Retina (tissue), 1 donor: ENCODE results near the gene EPS8L3.
"Not testable (repeated sequence)": the region's sequence is repeated elsewhere in the genome, so short reads cannot be mapped to it uniquely, and the experiment has no call there.

Source experiments
- DNase-seq: peaks from one replicate; pipeline ENCODE4 v3.0.0-alpha.2; 2016

Gene EPS8L3

DNA sequence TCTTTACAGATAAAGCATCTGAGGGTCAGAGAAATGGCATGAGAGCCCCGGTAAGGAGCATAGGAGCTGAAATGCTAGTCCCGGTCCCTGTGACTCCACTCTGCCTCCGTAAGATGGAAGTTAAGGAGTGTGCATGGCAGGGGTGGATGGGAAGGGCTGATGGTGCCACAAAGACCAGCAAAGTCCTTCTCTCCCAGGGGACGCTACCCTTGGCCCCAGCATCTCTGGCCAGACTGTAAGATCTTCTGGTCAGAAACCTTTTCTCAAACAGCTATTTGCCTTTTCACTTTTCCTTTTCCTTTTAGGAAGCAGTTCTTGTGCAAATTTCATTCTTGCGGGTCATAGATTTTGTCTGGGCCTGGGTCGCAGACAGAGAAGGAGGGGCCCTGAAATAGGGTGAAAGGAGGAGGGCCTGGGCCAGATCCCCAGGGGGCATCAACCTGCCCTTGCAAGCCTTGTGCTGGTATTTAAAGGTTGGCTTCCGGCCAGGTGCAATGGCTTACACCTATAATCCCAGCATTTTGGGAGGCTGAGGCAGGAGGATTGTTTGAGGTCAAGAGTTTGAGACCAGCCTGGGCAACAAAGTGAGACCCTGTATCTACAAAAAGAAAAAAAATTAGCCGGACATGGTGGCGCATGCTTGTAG, 14.4 kb upstream of the EPS8L3 start:
- DNase-seq: no peak

DNA sequence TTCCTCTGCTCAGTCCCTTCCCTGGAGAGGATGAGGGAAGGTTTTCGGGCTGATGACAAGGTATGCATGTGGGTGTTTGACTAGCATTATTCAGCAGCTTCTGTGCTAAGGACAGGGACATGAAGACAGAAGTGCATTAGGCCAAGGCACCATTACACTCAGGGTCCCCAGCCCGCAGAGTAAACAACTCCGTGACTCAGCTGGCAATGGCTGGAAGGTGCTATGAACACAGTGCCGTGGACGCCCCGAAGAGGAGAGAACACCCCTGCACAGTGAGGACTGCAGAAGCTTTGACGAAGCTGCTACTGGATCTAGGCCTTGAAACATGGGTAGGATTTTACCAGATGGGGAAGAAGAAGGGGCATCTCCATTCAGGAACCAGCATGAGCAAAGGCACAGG, 13.7 kb upstream of the EPS8L3 start:
- DNase-seq: no peak

DNA sequence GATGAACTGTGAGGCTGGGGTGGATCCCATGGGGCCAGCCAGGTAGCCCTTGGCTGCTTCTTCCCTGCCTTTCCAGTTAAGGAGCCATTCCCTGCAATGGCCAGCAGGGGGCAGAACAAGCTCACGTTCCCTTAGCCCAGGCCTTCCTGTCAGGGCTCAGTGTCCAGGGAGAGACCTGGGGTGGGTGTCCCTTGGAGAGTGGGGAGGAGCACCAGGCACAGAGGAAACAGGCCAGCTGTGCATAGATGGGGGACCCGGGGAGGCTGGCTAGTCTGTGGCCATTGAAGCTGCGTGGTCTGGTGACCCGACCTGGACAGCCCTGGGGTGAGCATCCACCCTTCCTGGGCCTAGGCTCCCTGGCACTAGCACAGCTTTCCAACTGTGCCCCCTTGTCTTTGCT, 13.2 kb upstream of the EPS8L3 start:
- peak; percentile 88 for DNase-seq

DNA sequence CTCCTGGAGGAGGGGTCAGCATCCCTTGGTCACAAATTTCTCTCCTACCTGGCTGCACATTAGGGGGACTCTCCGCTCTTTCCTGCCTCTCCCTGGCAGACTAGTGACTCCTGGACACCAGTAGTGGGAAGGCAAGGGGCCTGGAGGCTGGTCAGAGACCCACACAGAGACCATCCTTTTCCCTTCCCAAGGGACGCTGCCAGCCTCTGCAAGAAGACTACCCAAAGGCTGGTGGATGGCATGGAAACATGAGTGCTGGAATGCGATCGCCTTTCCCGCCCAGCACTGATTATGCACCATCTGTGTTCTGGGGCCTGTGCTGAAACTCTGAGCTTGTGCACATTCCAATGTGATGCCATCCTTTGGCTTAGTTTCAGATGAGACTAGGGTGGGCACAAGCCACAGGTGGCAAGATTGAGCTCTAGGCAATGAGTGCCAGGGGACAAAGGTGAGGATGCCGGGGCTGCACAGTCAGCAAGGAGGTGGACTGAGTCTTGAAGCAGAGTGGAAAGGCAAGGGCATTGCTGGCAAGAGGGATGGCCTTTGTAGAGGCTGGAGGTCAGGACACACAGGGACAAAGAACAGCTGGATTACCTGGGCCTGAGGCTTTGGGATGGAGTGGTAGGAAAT, 12.6 kb upstream of the EPS8L3 start:
- DNase-seq: no peak

DNA sequence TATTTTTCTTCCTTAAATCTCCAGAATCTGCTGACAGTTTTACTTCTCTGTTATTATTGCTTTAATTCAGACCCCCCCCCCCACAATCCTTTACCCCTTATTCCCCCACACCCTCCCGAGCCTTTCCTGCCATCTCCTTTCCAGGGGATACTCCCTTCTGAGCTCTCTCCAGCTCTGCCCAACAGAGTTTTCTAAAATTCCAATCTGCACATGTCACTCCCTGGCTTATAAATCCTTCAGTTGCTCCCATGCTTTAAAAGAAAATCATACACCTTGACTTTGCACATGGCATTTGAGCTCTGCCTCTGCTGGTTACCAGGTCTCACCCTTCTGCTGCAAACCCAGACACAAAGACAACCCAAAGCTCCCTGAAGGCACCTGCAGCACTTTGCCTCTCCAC, 11.7 kb upstream of the EPS8L3 start:
- DNase-seq: no peak

DNA sequence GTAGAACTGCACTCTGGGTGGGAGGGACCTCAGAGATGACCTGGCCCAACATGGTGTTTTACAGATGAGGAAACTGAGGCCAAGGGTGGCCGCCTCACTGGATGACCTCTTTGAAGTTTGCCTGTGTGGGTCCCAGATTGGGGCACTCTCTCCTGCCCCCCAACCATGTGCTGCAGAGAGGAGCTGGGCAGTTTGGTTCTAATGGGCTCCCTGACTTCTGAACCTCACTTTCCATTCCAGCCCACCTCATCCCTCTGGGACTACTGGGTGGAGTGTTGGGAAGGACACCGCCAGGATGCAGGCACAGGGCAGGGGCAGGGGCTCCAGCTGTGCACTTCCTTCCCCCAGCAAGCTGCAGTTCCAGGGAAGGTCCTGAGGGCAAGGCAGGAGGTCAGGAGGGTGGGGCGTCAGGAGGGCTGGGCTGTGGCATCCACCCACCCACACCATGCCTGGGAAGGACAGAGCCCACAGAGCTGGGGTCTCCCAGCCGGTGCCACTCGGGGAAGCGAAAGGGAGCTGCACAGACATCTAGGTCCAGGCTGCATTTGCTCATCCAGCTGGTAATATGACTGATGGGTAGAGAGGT, 10.3 kb upstream of the EPS8L3 start:
- DNase-seq: no peak

DNA sequence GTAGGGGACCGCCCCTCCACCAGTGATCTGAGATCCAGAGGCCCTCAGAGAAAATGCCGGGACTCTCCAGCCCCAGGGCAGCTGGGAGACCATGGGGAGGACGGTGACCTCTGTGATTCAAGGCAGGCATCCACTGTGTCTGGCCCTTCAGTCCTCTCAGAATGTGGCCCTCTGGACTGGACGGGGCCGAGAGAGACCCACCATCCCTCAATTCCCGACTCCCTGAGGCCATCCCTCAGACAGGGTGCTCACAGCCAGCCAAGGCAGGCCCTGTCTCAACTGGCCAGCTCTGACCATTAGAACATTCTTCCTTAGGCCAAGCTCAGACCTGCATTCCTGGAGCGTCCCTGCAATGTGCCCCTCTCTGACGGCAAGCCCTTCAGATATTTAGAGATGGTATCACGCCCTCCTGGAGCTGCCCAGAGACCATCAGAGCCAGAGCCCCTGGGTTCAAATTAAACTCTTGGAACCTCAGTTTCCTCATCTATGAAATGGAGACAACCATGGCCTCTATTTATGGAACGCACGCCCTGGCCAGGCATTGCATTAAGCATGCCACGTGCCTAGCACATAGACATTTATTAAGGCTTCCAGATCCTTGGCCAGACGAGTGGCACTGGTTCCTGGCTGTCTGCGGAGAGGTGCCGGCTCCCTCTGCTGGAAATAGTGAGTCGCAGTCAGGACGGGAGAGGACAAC, 9.6 kb upstream of the EPS8L3 start:
- DNase-seq: peak; percentile 80

DNA sequence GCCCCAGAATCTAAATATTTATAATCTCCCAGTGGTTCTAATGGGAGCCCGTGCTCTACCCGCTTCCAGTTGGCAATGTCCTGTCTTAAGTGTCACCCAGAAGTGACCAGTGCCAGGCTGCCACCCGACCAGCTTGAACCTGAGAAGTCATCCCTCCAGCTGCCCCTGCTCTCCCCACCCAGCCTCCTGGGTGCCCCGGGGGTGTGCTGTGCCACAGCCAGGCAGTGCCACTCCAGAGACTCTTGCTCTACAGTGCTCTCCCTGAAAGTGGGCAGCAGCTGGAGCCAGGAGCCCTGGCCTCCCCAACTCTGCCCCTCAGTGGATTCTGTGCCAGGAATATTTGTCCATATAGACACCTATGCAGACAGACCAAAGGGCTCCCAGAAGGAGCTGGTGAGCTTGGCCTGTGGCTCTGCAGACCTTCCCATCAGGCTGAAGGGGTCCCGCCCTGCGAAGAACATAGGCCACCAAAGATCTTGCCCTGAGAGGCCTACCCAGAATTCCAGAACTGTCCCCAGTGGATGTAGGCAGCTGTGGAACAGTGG, 9.0 kb upstream of the EPS8L3 start:
- DNase-seq: no peak

DNA sequence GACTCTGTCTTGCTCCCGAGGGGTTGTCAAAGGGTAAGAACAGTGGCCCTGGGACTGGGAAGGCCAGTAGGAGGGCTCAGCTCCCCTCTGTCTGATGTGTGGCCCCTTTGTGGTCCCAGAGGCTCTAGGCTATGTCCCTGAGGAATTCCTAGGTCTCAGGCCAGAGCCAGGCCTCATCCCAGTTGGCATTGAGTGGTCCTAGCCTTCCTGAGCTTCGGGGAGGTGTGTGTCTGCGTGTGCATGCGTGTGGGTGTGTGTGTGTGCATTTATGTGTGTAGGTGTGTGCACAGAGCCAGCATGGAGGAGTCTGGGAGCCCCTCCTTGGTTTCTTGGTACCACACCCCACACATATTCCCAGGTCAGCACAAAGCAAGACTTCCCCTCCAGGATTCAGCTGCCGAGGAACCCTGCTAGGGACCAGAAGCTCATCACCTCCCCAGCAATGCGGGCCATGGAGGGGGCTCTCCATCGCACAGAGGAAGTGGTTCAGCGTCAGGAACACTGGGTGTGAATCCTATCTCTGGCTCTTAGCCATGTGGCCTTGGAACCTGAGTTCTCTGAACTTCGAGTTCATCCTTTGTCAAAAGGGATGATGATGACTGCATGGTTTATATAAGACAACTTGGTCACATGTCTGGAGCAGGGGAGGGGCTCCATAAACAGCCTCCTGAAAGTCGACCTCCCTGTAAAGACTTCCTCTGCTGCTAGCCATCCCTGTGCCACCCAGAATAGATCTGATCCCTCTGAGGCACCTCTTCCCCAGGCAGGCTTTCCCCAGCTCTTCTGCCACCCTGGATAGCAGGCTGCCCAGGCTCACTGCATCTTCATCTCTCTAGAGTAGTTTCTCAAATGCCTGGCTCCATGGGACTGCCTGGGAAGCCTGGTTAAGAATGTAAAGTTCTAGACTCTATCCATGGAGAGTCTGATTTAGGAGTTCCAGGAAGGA, 8.3 kb upstream of the EPS8L3 start:
- DNase-seq: no peak

DNA sequence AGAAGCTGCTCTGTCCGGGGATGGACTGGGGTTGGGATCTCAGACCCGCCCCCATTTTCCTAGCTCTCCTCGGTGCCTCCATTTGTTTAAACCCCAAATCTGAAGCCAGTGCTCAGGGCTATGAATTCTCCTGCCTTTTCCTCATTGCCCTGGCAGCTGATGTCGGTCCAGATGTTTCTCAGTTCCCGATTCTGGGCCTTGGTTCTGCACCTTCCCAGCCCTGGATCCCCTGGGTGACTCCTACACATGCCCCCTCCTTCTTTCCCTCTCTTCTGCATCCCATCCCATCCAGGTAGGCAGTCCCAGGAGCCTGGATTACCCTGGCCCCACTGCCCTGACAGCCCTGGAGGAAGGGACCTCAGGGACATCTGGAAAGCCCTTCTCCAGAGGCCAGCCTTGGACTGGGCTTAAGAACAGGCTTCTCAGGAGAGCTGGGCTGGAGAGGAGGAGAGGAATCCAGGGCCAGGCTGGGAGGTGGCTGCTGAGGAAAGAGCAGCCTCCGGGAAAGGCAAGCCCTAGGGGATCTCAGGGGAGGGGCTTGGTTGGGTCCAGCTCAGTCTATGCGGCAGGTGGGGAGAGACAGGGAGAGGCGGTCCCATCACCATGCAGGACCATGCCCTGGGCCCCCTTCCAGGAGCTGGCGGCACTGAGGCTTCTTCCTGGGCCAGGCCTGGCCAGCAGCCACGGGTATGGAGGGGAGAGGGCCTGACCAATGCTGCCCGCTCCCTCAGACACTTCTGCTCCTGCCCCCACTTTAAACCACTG, 6.8 kb upstream of the EPS8L3 start:
- DNase-seq: no peak

DNA sequence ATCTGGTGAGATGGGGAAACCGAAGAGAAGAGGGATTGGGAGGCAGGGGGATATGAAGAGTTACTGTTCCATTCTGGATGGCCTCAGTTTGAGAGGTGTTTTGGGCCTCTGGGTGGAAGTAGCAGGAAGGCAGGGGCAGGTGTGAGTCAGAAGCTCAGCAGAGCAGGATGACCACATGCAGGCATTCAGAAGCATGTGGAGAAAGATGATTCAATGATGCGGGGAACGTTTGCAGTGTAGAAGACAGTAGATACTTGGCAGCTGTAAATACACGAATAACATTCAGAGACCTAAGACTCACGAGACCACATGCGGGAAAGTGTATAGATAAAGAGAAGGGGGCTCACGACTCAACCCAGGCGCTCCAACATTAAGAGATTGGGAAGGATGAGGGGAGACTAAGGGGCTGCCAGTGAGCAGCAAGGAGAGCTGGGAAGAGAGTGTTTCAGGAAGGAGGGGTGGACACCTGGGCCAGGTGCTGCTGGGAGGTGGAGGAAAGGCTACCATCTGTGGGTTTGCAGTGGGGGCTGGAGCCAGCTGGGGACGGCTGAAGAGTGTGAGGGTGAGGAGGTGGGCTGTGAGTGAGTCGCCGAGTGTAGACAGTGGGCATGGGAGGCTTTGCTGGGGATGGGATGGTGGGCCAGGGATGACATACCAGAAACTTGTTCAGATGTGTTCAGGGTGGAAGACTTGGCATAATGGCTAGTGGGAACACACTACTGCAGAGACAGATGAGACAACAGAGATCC, 5.8 kb upstream of the EPS8L3 start:
- DNase-seq: no peak

DNA sequence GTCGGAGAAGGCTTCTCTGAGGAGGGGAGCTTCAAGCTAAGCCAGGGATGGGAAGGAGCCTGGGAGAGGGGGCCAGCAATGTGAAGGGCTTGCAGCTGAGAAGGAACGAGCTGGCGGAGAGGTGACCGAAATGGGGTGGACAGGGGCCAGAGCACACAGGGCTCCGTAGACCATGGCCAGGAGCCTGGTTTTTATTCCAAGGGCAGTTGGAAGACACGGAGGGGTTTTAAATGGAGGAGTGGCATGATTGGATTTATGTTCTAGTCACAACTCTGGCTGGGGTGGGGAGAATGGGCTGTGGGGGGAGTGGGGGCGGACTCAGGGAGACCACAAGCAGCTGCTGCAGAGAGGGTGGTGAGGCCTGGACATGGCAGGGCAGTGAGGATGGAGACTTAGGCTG, 5.1 kb upstream of the EPS8L3 start:
- DNase-seq: no peak

DNA sequence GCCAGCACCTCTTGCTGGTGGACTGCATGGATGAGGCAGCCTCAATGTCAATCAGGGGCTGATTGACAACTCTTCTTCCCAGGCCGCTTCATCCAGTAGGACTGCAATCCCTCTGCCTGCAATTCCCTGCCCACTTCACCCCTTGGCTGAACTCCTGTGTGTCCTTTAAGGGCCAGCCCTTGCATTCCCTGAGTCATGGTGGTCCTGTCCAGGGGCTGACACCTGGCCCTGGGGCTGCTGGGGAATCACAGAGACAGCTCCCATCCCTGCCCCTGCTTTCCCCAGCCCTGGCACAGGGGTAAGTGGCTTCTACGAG, 4.6 kb upstream of the EPS8L3 start:
- DNase-seq: no peak

DNA sequence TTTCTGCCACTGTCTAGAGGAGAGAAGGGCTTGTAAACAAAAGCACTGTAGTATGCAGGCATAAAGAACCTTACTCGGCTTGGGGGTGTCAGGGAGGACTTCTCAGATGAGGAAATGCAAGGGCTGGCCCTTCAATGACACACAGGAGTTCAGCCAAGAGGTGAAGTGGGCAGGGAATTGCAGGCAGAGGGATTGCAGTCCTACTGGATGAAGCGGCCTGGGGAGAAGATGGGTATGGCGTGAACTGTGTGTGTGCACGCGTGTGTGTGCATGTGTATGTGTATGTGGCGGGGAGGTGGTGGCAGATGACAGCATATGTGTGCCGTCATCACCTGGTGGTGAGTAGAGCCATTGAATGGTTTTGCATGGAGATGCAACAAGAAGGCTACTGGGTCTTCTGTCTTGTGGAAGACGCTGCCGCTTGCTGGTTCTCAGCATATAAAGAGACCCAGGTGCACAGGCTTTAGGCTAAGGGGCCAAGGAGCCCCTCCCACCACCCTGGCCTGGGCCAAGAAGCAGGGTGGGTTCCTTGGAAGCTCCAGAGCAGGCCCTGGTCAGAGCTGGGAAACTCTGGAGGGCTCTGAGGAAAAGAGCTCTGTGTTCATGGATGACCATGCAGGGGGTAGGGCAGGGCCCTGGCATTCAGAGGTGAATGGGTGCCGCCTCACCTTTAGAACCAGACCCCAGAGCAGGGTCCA, 4.1 kb upstream of the EPS8L3 start:
- no peak for DNase-seq

DNA sequence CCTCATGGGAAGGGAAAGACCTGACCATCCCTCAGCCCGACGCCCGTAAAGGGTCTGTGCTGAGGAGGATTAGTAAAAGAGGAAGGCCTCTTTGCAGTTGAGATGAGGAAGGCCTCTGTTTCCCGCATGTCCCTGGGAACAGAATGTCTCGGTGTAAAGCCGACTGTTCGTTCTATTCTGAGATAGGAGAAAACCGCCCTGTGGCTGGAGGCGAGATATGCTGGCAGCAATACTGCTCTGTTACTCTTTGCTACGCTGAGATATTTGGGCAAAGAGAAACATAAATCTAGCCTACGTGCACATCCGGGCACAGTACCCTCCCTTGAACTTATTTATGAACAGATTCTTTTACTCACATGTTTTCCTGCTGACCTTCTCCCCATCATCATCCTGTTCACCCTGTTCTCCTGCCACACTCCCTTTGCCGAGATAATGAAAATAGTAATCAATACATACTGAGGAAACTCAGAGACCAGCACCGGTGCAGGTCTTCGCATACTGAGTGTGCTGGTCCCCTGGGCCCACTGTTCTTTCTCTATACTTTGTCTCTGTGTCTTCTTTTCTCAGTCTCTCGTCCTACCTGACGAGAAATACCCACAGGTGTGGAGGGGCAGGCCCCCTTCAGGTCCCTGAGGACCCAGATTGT, 3.4 kb upstream of the EPS8L3 start:
- DNase-seq: not testable (repeated sequence)

DNA sequence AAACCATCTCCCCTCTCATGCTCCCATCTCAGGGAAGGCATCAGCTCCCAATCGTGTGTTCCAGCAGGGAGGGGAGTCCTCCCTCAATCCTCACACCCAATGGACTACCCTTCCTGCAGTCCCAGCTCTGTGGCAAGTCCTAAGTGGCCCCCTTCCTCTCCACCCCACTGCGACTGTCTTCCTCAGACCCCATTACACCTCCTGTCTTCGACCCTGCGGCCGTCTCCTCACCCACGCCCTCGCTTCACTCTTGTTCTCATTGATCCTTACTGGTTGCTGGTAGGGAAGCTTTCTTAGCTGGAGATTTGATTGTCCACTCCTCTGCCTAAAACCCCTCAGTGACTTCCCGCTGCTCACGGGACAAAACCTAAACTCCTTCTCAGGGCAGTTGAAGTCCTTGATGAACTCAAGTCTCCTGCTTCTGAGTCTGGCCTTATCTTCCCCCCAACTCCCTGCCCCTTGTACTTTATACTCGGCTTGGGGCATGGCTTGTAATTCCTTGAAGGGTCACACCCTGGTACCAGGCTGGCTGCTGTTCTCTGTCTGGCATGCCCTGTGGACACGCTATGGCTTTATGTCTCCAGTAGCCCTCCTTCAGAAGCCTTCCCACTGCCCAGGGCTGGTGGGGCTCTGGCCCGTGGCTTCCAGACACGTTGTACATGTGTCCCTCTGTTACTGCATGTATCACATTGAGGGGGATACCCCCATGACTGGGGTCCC, 2.3 kb upstream of the EPS8L3 start:
- no peak for DNase-seq

DNA sequence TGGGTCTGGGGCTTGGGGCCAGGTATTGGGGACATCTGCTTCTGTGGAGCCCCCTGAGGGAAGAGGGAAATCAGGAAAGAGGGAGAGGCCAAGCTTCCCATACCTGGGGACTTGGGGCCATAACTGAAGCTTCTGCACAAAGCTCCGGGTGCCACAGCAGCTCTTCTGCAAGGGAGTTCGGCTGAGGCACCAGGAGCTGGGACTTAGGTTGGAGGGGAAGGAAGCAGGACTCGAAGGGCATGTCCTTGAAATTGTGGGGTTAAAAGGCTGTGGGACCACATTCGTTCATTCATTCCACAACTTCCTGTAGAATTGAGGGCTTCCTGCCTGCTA, 1.7 kb upstream of the EPS8L3 start:
- DNase-seq: no peak

DNA sequence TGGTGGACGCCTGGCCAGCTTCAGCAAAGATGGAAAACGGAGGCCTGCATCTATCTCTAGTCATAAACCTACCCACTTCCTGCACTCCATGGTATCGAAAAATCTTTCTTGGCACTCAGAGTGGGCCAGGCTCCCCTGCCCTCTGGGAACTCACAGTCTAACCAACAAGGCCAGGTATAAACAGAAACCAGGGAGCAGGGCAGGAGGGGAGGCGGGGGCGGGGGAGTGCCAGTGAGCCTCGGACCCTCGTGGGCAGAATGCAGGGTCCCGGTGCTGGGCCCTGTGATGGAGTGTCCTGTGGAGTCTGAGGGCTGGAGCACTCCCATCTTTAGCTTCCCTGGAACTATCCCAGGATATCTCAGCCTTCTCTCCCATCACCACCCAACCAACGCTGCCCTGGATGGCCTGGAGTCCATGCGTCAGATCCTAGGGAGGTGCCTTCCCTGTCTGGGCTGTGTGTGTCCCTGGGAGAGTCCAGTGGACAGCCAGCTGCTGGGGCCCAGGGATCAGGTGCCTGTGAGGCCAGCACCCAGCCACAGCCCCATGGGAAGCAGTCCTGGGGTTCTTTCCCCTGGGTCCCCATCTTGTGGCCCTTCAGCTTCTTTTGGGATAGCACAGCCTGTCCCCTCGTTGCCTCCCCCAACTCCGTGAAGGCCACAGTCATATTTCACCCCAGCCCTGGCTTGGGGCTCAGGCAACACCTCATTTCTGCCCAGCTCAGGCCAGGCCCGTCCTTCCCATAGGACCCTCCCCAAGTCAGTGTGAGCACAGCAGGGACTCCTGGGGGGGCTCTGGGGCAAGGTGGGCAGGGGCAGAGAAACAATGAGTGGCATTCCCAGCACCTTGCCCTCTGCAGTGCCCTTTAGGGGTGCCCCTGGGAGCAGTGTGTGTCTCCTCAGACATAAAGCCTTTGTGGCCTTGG, 1.1 kb upstream of the EPS8L3 start:
- no peak for DNase-seq
